ENCODE results near the gene UBB.

DNA sequence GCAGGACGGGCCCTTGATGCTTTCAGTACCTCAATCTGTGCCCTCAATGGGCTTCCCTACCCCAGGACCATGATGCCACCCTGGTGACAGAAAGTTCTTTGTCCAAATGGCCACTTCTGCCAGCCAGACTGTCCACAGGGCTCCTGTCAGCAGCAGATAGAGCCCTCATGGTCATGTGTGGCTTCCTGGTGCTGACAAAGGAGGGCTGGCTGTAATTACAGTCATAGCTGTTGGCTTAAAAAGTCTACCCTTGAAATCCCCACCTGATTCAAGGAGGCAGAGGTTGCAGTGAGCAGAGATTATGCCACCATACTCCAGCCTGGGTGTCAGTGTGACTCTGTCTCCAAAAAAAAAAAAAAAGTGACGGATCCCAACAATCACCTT, 37.8 kb downstream of the UBB start:
- TF ChIP-seq, protein P1, sequence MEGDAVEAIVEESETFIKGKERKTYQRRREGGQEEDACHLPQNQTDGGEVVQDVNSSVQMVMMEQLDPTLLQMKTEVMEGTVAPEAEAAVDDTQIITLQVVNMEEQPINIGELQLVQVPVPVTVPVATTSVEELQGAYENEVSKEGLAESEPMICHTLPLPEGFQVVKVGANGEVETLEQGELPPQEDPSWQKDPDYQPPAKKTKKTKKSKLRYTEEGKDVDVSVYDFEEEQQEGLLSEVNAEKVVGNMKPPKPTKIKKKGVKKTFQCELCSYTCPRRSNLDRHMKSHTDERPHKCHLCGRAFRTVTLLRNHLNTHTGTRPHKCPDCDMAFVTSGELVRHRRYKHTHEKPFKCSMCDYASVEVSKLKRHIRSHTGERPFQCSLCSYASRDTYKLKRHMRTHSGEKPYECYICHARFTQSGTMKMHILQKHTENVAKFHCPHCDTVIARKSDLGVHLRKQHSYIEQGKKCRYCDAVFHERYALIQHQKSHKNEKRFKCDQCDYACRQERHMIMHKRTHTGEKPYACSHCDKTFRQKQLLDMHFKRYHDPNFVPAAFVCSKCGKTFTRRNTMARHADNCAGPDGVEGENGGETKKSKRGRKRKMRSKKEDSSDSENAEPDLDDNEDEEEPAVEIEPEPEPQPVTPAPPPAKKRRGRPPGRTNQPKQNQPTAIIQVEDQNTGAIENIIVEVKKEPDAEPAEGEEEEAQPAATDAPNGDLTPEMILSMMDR (conservative IDR thresholded peaks at IDR 0.05; ENCODE audit: low read length): no peak
- TF ChIP-seq EZH2phosphoT487 (IDR thresholded peaks at IDR 0.05; ENCODE audit: borderline replicate concordance, low read depth, low read length): no peak
